ENCODE data around the gene JAZF1.
"Not testable (repeated sequence)": the region's sequence is repeated elsewhere in the genome, so short reads cannot be mapped to it uniquely, and the experiment has no call there.

The JAZF1 gene

DNA sequence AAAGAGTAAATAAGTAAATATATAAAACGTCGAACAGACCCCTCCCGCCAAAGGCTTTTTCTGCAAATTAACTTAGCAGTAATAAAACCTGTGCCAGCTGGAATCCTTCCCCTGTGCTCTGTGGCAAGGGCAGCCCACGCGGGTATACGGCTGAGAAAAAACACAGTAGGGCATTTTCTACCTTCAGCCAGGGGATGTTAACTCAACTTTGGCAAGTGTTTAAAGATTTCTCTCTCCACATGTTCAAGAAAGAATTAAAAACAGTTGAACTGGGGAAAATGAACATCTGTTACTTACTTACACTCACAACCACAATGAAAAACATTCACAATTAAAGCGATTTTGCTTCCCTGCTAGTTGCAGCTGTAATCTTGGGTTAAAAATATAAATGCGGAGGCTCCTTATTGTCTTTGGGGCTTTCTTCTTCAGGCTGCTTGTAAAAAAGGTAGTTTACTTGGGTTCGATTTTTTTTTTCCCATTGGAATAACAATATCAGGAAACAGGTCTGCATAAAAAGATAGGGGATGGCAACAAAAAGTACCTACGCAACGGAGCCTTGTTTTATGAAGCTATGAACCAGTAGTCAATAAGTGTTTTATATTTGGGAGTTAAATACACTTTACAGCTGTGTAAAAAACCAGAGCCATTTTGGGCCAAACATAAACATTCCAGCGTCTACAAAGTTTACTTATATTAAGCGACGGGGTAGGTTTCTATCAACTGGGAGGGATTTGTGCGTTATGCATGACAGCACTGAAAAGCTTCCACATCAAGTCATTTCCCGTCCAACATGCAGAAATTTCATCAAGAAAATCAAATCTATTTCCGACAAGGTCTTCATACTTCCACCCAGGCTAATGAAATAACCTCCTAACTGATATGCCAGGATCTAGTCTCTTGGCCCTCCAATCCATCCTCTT is 308.0 kb downstream of the JAZF1 start:
- no peak for DNase-seq (ENCODE audit: low spot score)

DNA sequence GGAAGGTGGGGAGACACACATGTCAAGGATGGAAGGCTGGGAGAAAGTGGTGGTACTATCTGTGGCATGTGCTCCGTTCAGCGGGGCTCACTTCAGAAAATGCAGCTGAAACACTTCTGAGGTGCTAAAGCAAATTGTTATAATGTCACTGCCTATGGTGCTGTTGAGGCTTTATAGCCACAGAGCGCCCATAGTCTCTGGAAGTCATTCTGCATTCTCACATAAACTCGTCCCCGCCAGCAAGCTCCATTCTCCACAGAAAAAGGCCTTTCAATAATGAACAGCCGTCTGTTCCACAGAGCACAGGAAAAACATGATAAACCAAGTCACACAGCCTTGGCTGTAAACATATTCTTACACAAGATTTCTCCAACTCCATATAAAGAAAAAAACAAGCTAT is 308.7 kb downstream of the JAZF1 start:
- DNase-seq (ENCODE audit: low spot score) = no peak

DNA sequence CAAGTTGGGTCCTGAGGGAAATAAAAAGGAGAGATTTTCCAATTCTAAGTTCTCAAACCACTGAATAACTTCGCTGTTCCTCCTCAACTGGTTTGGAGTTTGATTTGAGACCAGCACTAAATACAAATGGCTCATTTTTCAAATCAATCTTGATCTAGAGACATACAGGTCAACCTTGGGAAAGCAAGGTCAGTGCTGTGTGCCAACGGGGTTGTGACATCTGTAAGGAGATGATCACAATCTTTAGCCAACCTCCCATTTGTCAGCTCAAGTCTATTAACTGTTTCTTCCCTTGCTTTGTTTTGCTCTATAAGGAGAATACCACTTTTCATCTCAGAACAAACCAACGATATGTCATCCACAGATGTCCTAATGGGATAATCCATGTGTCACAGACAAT is 309.5 kb downstream of the JAZF1 start:
- no peak for DNase-seq (ENCODE audit: low spot score)

DNA sequence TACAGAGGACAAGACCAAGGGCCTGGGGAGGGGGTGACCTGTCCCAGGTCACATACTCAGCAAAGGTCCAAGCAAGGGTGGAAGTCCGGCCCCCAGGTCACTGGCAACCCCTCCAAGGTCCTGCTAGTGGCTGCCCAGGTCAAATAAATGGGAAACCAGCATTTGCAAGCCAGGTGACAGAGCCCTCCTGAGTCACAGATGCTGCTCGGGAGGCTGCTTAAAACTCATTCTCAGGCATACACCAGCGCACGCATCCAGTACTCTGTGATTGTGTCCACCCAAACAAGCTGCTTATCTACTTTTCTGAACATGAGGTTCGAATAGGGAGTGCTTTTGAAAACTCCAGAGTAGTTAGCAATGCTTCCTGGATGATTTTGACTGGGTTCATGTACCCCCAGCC is 310.0 kb downstream of the JAZF1 start:
- DNase-seq (ENCODE audit: low spot score) = no peak

DNA sequence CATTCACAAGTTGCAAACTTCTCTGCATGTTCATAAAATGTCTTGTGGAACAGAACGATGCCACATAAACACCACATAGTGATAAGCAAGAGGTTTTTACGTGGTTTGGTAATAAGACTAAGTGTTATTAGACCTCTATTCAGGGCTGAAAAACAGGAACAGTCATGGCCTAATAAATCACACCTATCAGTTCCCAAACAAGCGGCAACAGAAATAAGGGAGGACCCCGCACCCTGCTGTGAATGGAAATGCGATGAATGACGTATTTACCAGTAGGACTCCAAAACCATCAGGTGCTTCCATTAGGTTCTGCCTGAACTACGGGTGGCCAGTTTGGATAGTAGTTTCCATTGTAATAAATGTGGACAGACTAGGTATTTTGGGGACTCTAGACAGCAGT is 311.5 kb downstream of the JAZF1 start:
- DNase-seq (ENCODE audit: low spot score) = no peak

DNA sequence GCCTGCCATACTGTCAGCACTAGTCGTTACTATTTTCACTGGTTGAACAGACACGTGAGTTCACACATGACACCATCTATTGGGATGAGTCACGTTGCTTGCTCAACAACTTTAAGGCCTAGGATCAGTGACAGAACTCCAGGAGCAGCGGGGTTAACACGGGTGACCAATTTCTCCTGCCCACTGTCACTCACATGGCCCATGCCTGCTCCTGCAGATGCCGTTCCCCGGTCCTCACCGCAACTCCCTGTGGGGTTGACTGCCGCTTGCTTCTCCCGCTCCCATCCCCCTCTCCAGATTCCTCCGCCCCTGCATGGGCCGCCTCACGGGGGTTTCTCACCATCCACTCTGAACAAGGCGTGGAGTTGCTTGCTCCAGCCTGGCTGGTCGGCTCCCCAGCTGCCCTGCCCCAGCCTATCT is 312.5 kb downstream of the JAZF1 start:
- DNase-seq (ENCODE audit: low spot score) = no peak

DNA sequence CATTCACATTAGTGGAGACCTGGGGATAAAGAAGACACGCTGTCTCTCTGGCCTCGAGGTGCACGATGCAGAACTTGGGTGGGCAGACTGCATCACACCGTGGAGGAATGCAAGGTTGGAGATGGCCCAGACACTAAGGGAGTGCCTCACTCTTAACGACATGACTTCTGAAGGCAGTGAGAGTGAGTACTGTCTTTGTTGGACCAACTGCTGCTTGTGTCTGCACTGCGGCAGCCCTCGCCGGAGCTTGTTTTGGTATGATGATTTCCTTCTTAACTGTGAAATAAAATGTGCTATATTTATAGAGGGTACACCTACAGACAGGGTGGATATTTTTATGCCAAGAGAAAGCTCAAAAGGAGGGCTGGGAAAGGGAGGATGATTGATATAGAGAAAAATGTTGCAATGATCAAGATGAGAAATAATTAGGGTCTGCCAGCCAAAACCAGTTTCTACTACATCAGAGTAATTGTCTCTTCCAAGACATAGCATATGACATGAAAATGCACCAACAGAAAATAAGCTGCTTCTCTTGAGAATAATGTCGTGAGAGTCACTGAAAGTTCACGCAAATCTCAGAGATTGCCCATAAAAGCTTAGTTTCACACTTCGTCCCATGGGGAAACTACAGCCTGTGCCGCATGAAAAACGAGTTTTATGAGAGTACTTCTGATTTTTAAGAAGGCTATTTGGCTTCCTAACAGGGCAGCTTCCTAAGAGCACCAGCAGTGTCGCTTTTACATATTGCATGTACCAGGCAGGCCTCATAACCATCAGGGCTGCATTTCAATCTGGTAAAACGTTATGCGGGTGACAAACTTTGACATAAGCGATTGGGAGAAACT is 313.5 kb downstream of the JAZF1 start:
- no peak for DNase-seq (ENCODE audit: low spot score)

DNA sequence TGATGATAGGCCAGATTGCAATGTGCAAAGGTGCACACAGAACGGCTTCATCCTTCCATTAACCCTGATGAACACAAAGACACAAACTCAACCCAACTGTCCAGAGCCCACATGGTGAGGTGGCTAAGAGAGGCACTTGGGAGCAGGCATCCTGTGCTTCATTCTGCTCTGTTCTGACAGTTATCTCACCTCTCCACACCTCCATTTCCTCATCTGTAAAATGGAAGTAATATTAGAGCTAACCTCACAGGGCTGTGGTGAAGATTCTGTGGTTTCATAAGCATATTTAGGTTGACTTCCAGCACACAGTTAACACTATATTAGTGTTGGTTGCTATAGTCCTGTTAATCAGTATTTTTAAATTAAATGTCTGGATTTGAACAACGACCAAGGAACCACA is 314.3 kb downstream of the JAZF1 start:
- DNase-seq (ENCODE audit: low spot score) = no peak

DNA sequence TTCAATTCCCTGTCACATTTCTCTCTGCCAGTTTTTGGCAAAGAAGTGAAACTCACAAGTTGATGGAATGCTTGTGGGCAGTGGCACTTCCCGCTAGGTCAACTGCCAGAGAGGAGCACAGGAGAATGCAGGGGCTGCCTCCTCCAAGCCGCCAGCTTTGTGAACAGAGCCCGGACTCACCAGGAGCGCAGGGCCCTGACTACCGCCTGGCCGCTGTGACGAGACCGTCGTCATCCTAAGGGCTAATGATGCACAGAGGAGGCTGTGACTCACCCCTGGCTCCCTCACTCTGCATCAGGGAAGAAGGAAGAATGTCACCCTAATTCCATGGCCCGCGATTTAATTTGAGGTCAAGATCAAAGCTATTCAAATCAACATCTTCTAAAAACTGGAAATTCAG is 316.7 kb downstream of the JAZF1 start:
- DNase-seq (ENCODE audit: low spot score) = no peak

DNA sequence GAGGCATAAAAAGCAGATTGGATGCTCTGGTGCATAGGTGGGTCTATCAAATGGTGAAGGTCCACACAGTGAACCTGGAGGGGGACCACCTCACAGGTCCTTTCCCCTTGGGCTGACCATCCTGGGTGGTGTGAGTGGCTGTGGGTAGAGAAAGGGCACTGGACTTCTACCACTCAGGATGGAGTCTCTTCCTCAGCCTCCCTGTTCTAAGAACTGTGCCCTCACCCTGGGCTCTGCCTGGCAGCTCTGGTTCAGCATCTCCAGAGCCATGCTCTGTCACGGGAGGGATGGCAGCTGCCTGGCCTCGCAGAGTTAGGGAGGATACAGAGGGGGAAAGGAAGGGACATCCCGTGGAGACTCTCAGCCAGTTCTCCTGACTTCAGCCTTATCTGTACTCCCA is 318.8 kb downstream of the JAZF1 start:
- DNase-seq (ENCODE audit: low spot score) = no peak

DNA sequence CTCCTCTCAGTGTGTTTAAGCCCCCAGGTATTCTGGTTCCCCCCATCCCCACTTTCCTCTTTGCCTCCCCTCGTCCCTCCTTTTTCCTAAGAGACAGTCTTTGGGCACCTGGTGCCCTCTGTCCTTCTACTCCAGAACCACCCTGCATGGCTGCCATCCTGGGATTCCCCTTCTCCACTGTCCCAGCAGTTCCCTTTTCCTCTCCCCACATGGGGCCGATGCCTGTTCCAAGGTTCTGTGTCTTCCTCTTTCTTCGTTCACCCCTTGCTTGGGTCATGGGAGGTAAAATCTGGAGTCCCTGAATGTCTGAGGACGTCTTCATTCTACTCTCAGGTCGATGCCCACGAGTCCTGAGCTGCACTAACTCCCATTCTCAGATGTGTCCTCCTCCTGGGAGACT is 319.8 kb downstream of the JAZF1 start:
- no peak for DNase-seq (ENCODE audit: low spot score)

DNA sequence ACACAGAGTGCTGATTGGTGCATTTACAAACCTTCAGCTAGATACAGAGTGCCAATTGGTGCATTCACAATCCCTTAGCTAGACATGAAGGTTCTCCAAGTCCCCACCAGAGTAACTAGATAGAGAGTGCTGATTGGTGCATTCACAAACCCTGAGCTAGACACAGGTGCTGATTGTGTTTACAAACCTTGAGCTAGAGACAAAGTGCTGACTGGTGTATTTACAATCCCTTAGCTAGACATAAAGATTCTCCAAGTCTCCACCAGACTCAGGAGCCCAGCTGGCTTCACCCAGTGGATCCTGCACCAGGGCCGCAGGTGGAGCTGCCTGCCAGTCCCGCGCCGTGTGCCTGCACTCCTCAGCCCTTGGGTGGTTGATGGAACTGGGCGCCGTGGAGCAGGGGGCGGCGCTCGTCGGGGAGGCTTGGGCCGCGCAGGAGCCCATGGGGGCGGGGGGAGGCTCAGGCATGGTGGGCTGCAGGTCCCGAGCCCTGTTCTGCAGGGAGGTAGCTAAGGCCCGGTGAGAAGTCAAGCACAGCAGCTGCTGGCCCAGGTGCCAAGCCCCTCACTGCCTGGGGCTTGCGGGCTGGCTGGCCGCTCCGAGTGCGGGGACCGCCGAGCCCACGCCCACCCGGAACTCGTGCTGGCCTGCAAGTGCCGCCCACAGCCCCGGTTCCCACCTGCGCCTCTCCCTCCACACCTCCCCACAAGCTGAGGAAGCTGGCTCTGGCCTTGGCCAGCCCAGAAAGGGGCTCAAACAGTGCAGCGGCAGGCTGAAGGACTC is 323.7 kb downstream of the JAZF1 start:
- not testable (repeated sequence) for DNase-seq (ENCODE audit: low spot score)

DNA sequence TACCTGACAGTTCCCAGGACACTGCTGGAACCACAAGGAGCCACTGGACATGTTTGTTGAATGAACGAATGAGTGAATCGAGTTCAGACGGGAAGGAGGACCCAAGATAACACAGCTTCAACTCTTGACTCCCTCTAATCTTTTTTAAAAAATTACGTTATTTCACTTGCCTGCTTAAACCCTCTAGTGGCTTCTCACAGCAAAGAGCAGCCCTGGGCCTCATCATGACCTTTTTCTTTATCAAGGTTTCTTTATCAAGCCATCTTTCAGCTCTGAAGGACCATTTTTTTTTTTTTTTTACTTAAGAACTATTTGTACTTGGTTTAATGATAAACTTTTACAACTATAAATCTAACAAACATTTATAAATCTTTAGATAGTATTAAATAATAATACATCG is 330.1 kb downstream of the JAZF1 start:
- DNase-seq (ENCODE audit: low spot score) = no peak

DNA sequence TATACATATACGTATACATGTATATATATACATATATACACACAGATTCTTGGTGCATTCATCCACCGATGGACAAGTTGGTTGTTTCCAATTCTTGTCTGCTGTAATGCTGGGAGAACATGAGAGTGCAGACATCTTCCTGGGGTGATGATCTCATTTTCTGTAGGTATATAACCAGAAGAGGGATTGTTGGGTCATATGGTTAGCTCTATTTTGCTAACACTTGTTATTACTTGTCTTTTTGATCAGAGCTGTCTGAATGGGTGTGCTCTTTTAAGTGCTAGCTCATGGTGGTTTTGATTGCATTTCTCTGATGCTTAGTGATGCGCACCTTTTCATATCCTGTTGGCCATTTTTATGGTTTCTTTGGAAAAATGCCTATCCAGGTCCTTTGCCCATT is 334.2 kb downstream of the JAZF1 start:
- no peak for DNase-seq (ENCODE audit: low spot score)

DNA sequence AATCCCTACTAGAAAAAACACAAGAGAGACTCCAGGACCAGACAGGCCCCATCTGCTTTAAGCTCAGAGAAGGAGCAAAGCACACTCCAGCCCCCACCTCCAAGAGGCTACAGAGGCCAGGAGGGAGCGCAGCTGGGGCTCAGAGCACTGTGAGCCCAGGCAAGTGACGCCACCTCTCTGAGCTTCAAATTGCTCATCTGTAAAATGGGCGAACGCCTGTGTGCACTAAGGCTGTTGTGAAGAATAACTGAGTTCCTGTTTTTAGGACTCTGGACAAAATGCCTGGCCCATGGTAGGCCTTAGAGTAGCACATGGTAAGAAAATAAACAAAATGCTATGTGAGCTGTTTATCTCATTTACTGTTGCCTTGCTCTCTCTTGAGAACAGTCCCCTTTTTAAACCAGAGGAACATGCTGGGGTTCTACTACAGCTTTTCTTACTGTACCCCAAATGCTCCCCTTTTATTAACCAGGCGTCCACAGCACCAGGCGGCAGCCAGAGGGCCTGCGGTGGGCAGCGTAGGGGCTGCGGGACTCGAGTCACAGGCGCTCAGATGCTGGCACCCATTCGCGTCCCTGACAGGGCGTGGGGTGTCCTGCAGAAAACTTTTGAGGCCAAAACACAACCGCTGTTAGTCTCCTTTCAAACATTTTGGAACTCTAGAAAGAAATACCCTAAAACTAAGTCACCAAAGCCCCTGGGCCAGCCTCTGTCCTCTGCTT is 336.9 kb downstream of the JAZF1 start:
- DNase-seq (ENCODE audit: low spot score) = no peak

DNA sequence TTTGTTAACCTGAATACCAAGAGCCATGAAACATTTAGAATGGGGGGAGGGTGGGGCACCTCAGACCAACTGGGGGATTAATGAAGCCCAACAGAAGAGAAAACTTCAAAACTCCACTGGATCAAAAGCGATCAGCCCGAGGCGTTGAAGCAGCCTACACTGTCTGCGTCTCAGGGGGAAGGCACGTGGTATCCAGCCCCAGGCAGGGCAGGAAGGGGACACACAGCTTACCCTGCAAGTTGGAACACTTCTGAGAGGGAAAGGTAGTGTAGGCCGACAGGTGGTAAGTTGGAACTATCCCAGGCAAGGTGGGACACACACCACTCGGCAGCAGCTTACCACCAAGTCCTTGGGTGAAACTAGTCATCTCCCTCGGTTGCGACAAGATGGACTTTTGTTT is 337.7 kb downstream of the JAZF1 start:
- DNase-seq (ENCODE audit: low spot score) = no peak

DNA sequence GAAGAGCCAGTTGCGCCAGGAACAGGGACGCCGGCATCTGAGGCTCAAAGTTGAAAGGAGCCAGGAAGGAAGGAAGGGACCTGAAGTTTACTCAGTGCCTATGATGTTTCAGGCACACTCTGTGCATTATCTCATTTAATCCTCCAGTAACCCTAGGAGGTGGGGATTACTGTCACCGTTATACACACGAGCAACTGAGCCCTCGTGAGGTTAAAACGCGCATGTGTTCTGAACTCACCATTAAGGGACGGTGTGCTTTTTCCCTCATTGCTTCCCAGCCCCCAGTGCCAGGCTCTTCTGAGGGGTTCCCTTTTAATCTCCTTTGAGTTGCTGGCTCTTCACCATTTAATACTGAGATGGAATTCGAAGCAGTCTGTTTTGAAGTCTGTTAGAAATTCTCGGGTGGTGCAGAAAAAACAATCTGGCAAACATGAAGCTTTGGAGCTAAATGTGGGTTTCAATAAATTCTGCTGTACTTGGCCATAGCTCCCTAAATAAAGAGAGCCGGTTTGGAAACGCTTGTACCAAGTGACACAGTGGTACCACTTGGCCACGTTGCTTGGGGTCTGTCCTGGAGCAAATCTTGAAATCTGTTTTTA is 338.4 kb downstream of the JAZF1 start:
- no peak for DNase-seq (ENCODE audit: low spot score)

DNA sequence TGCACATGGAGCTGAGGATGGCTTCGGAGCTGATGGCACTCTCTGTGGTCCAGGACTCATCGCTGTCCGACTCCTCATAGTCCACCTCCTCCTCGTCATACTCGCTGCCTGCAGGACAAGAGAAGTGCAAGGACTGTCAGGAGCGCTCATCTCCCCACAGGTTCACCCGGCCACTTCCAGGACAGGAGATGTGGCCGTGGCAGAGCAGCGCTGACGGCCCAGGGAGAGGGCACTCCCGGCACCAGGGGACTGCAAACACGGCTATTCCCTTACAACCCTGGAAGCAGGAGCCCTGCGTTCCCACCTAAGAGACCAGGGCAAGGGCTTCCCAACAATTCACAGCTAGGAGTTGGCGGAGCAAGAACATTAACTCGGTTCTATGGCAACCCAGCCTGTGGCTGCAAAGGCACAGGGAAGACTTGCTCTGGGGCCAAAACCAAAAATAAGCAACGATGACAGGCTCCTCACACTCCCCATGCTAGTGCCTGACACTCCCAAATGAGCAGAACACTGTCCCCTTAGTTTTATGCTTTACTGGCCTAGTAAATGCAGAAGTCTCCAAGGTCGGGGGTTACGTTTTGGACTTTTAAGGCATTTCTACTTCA is 339.7 kb downstream of the JAZF1 start:
- DNase-seq (ENCODE audit: low spot score) = no peak

DNA sequence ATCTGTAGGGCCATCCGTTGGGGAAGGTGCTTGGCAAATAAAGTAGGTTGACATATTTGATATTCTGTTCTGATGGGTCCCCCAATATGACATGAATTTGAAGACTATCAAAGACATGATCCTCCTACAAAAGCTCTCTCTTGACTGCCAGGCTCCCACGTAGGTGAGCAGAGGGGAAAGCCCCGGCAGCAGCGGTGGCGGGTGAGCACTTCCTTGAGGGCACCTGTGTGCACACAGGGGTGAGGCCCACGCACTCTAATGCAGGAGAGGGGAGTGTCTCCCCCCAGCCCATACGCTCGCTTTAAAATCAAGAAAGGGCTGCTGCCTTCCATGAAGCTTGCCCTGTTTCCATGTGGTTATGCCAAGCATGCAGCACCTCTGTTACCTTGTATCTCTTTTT is 340.3 kb downstream of the JAZF1 start:
- DNase-seq (ENCODE audit: low spot score) = no peak

DNA sequence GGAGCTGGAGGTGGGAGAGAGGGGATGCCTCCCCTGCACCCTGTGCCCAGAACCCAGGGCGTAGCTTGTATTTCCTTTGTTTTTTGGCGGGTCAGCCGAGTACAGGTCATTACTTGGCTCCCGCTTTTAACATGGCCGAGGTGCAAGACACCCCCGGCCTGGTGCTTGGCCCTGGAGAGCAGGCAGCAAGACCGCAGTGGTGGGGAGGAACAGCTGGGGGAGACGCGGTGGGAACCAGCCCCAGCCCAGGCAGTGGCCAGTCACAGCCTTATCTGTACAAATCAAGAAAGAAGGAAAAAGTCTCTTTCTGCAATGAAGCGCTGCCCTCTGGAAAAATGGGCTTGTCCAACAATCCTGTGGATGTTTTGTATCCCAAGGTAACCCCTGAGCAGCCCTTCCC is 341.5 kb downstream of the JAZF1 start:
- DNase-seq (ENCODE audit: low spot score) = no peak

DNA sequence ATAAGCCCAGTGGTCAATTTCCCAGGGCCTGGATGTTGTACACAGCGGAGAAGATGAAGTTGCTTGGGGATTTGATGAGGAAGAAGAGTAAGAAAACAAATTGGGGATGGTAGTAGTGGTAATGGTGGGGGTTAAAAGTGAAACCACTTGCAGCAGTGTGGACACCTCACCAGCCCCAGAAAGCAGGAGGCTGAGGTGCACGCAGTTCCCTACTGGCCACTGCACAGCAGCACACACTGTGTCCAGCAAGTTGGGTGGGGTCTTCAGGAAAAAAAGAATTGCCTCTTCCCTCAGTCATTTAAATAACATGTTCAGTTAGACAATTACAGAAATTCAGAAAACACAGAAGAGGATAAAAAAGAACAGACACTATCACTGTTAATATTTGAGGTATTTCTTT is 344.1 kb downstream of the JAZF1 start:
- no peak for DNase-seq (ENCODE audit: low spot score)

All from HuH-7 (cell line).